Liver (tissue), 9 donors: Measurements from ENCODE around the gene SYPL1. TPM values are rescaled to one million over a fixed set of nuclear protein-coding genes. Genes with fewer than 3 reads are reported as not detected.

Source experiments
- DNase-seq: peaks from one replicate; pipeline ENCODE4 v3.0.0-alpha.2; 2017; ENCODE audit warnings: low spot score
- H3K27ac ChIP-seq, 2 donors: one replicate each; pipeline ENCODE4 v1.7.0; 2013; ENCODE audit warnings: inconsistent platforms in 2 of 2, low read length in 2 of 2, control low read depth in 1 of 2, low read depth in 1 of 2, mild to moderate bottlenecking in 1 of 2
- H3K27me3 ChIP-seq, 4 donors: one replicate each; pipeline versions ENCODE4 v1.6.1 to v1.7.0; 2013; ENCODE audit warnings: low read length in 3 of 4, inconsistent platforms in 1 of 4, mild to moderate bottlenecking in 1 of 4, moderate library complexity in 1 of 4; ENCODE audit not compliant: control insufficient read depth in 4 of 4, insufficient read depth in 4 of 4
- H3K36me3 ChIP-seq, 4 donors: one replicate each; pipeline versions ENCODE4 v1.6.1 to v1.7.0; 2013; ENCODE audit warnings: low read length in 3 of 4, mild to moderate bottlenecking in 3 of 4, low read depth in 1 of 4, moderate library complexity in 1 of 4; ENCODE audit not compliant: control insufficient read depth in 4 of 4, insufficient read depth in 3 of 4
- H3K4me1 ChIP-seq, 4 donors: one replicate each; pipeline versions ENCODE4 v1.6.1 to v1.7.0; 2013; ENCODE audit warnings: low read length in 3 of 4, mild to moderate bottlenecking in 3 of 4, moderate library complexity in 1 of 4; ENCODE audit not compliant: control insufficient read depth in 4 of 4, insufficient read depth in 4 of 4
- H3K4me3 ChIP-seq, 3 donors: one replicate each; pipeline versions ENCODE4 v1.6.1 to v1.7.0; 2013; ENCODE audit warnings: low read length in 3 of 3, control low read depth in 1 of 3, low read depth in 1 of 3, mild to moderate bottlenecking in 1 of 3
- H3K9ac ChIP-seq, 2 donors: one replicate each; pipeline ENCODE4 v1.7.0; 2013; ENCODE audit warnings: low read length in 2 of 2, mild to moderate bottlenecking in 2 of 2, moderate library complexity in 2 of 2, control low read depth in 1 of 2, low read depth in 1 of 2
- H3K9me3 ChIP-seq, 4 donors: one replicate each; pipeline versions ENCODE4 v1.6.1 to v1.7.0; 2013; ENCODE audit warnings: low read length in 3 of 4; ENCODE audit not compliant: control insufficient read depth in 4 of 4
- EGR1 ChIP-seq, 2 donors: IDR thresholded peaks; 2 replicates each; pipeline ENCODE4 v1.6.1; 2016 to 2018; ENCODE audit warnings: antibody characterized with exemption in 2 of 2, low read depth in 2 of 2
- FOXA1 ChIP-seq: IDR thresholded peaks from 2 replicates; pipeline ENCODE4 v1.6.1; 2016; ENCODE audit warnings: antibody characterized with exemption
- FOXA2 ChIP-seq: IDR thresholded peaks from 2 replicates; pipeline ENCODE4 v1.6.1; 2016; ENCODE audit warnings: antibody characterized with exemption
- GABPA ChIP-seq, 2 donors: IDR thresholded peaks in 1 of 2; conservative IDR thresholded peaks in 1 of 2; 2 replicates each; pipeline ENCODE4 v1.6.1; 2016; ENCODE audit warnings: antibody characterized with exemption in 2 of 2, mild to moderate bottlenecking in 1 of 2, moderate library complexity in 1 of 2
- HNF4A ChIP-seq, 2 donors: conservative IDR thresholded peaks; 2 replicates each; pipeline ENCODE4 v1.6.1; 2016; ENCODE audit warnings: antibody characterized with exemption in 2 of 2, mild to moderate bottlenecking in 2 of 2
- HNF4G ChIP-seq: IDR thresholded peaks from 2 replicates; pipeline ENCODE4 v1.6.1; 2016; ENCODE audit warnings: antibody characterized with exemption
- JUND ChIP-seq, 2 donors: IDR thresholded peaks; 2 replicates each; pipeline ENCODE4 v1.6.1; 2016; ENCODE audit warnings: antibody characterized with exemption in 2 of 2
- NR2F2 ChIP-seq: IDR thresholded peaks from 2 replicates; pipeline ENCODE4 v1.6.1; 2016; ENCODE audit warnings: antibody characterized with exemption
- RAD21 ChIP-seq, 2 donors: IDR thresholded peaks; 2 replicates each; pipeline ENCODE4 v1.6.1; 2016; ENCODE audit warnings: antibody characterized with exemption in 2 of 2, mild to moderate bottlenecking in 2 of 2
- RXRA ChIP-seq, 2 donors: IDR thresholded peaks; 2 replicates each; pipeline ENCODE4 v1.6.1; 2017 to 2018; ENCODE audit warnings: antibody characterized with exemption in 2 of 2, mild to moderate bottlenecking in 1 of 2
- SP1 ChIP-seq: IDR thresholded peaks from 2 replicates; pipeline ENCODE4 v1.6.1; 2018; ENCODE audit warnings: antibody characterized with exemption, mild to moderate bottlenecking
- TAF1 ChIP-seq: conservative IDR thresholded peaks from 2 replicates; pipeline ENCODE4 v1.6.1; 2016; ENCODE audit warnings: antibody characterized with exemption, mild to moderate bottlenecking
- YY1 ChIP-seq: IDR thresholded peaks from 2 replicates; pipeline ENCODE4 v1.6.1; 2016; ENCODE audit warnings: antibody characterized with exemption, mild to moderate bottlenecking
- WGBS: extraction: QIAGEN DNeasy Blood & Tissue Kit; methylation state at CpG from one replicate; pipeline ENCODE4 v1.1.7; 2013; 5-methylcytosine and 5-hydroxymethylcytosine counted together
- polyA plus RNA-seq, 2 donors: library from polyadenylated mRNA; stranded (reverse) in 1 of 2; unstranded in 1 of 2; fragments of 200-250 nt in 1 of 2; fragments of >200 nt in 1 of 2; fragmentation: Nextera tagmentation in 1 of 2; extraction: Ambion mirVana in 1 of 2; gene quantifications; one replicate each; pipeline versions ENCODE4 v1.2.1 to v1.2.3, GENCODE V29; 2013 to 2015
- total RNA-seq, 2 donors: library from RNA; depleted of rRNA; stranded (reverse); fragments of >200 nt; gene quantifications; one replicate each; pipeline ENCODE4 v1.2.3, GENCODE V29; 2014
- TF ChIP-seq, protein P1 (sequence below): IDR thresholded peaks from 2 replicates; pipeline ENCODE4 v1.6.1; 2016; ENCODE audit warnings: antibody characterized with exemption, mild to moderate bottlenecking
- TF ChIP-seq, protein P2 (sequence below): IDR thresholded peaks from 2 replicates; pipeline ENCODE4 v1.6.1; 2016; ENCODE audit warnings: antibody characterized with exemption
- TF ChIP-seq, protein P3 (sequence below): IDR thresholded peaks from 2 replicates; pipeline ENCODE4 v1.6.1; 2016; ENCODE audit warnings: antibody characterized with exemption
- TF ChIP-seq, protein P4 (sequence below): IDR thresholded peaks from 2 replicates; pipeline ENCODE4 v1.6.1; 2016; ENCODE audit warnings: antibody characterized with exemption
- donor health status: healthy.
- donor health status: healthy.
- donor health status: healthy.
- donor health status: healthy.
- donor health status: healthy.

SYPL1 gene
- total and polyA plus RNA-seq, 4 donors: 25.5 to 41.2 (median 28.8) TPM

DNA sequence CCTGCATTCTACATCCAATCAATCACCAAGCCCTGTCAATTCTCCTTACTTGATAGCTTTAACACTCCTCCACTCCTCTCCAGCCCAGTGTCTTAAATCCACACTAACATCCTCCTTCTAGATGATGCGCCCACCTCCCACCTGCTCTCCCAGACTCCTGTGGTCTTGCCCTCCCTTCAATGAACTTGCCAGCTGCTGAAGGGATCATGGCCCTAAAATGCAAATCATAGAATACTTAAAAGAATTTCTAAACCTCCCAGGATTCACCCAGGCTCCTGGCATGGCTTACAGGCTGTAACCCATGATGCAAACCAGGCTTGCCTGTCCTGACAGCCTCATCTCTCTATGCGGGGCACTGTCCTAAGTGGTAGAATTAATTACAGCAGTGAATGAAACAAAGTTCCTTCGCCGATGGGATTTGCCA is 43.6 kb downstream of the SYPL1 start:
- H3K27ac ChIP-seq: no peak overlapping the region
- DNase-seq: no peak
- no peaks in the 10 kb centered on the region for H3K9me3 ChIP-seq
- no peaks in the 10 kb centered on the region for H3K27me3 ChIP-seq
- peaks cover 4 to 30% (median 14%) of the 10 kb centered on the region in 4 donors for H3K4me1 ChIP-seq
- TF ChIP-seq RAD21 (IDR thresholded peaks at IDR 0.05): no peak
- no peak for TF ChIP-seq TAF1
- no peak for TF ChIP-seq YY1
- TF ChIP-seq JUND (IDR thresholded peaks at IDR 0.05): no peak
- TF ChIP-seq FOXA1: no peak
- TF ChIP-seq, protein P1, sequence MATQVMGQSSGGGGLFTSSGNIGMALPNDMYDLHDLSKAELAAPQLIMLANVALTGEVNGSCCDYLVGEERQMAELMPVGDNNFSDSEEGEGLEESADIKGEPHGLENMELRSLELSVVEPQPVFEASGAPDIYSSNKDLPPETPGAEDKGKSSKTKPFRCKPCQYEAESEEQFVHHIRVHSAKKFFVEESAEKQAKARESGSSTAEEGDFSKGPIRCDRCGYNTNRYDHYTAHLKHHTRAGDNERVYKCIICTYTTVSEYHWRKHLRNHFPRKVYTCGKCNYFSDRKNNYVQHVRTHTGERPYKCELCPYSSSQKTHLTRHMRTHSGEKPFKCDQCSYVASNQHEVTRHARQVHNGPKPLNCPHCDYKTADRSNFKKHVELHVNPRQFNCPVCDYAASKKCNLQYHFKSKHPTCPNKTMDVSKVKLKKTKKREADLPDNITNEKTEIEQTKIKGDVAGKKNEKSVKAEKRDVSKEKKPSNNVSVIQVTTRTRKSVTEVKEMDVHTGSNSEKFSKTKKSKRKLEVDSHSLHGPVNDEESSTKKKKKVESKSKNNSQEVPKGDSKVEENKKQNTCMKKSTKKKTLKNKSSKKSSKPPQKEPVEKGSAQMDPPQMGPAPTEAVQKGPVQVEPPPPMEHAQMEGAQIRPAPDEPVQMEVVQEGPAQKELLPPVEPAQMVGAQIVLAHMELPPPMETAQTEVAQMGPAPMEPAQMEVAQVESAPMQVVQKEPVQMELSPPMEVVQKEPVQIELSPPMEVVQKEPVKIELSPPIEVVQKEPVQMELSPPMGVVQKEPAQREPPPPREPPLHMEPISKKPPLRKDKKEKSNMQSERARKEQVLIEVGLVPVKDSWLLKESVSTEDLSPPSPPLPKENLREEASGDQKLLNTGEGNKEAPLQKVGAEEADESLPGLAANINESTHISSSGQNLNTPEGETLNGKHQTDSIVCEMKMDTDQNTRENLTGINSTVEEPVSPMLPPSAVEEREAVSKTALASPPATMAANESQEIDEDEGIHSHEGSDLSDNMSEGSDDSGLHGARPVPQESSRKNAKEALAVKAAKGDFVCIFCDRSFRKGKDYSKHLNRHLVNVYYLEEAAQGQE: no peak
- no peak for TF ChIP-seq GABPA (IDR thresholded peaks at IDR 0.05 in 1 of 2, conservative IDR thresholded peaks at IDR 0.05 in 1 of 2)
- no peak for TF ChIP-seq EGR1 (IDR thresholded peaks at IDR 0.05; ENCODE audit: low read depth in 2 of 2)
- TF ChIP-seq HNF4G: no peak
- TF ChIP-seq, protein P2, sequence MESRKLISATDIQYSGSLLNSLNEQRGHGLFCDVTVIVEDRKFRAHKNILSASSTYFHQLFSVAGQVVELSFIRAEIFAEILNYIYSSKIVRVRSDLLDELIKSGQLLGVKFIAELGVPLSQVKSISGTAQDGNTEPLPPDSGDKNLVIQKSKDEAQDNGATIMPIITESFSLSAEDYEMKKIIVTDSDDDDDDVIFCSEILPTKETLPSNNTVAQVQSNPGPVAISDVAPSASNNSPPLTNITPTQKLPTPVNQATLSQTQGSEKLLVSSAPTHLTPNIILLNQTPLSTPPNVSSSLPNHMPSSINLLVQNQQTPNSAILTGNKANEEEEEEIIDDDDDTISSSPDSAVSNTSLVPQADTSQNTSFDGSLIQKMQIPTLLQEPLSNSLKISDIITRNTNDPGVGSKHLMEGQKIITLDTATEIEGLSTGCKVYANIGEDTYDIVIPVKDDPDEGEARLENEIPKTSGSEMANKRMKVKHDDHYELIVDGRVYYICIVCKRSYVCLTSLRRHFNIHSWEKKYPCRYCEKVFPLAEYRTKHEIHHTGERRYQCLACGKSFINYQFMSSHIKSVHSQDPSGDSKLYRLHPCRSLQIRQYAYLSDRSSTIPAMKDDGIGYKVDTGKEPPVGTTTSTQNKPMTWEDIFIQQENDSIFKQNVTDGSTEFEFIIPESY: no peak
- TF ChIP-seq, protein P3, sequence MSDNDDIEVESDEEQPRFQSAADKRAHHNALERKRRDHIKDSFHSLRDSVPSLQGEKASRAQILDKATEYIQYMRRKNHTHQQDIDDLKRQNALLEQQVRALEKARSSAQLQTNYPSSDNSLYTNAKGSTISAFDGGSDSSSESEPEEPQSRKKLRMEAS: no peak
- TF ChIP-seq RXRA (IDR thresholded peaks at IDR 0.05): no peak
- TF ChIP-seq NR2F2: no peak
- TF ChIP-seq, protein P4, sequence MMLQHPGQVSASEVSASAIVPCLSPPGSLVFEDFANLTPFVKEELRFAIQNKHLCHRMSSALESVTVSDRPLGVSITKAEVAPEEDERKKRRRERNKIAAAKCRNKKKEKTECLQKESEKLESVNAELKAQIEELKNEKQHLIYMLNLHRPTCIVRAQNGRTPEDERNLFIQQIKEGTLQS: no peak
- no peak for TF ChIP-seq SP1
- TF ChIP-seq FOXA2: no peak
- 89% methylated on average over 4 of the region's 4 CpGs for WGBS
- H3K36me3 ChIP-seq: no peaks in the 10 kb centered on the region
- H3K9ac ChIP-seq: no peak overlapping the region
- H3K4me3 ChIP-seq: no peak overlapping the region

DNA sequence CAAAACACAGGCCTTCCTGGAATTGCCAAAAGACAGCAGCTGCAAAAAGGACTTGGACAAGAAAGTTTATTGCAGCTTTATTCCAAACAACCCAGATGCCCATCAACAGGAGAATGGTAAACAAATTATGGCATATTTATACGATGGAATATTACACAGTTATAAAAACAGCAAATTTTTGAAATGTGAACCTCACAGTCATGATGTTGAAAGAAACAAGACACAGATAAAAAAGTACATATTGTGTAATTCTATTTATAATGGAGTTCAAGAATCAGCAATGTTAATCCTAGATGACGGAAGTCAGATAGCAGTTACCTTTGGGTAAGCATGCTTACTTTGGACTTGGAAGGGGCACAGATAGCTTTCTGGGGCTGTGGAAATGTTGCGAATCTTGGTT is 44.4 kb downstream of the SYPL1 start:
- TF ChIP-seq JUND (IDR thresholded peaks at IDR 0.05) (no peak), GABPA (IDR thresholded peaks at IDR 0.05 in 1 of 2, conservative IDR thresholded peaks at IDR 0.05 in 1 of 2) (no peak), RXRA (IDR thresholded peaks at IDR 0.05) (no peak), NR2F2 (no peak), EGR1 (IDR thresholded peaks at IDR 0.05; ENCODE audit: low read depth in 2 of 2) (no peak), RAD21 (IDR thresholded peaks at IDR 0.05) (no peak), TAF1 (no peak), HNF4A (conservative IDR thresholded peaks at IDR 0.05) (no peak), YY1 (no peak)
- TF ChIP-seq, protein P3: no peak
- TF ChIP-seq, protein P4: no peak
- TF ChIP-seq, protein P1: no peak
- WGBS: 80% methylated on average over 3 of the region's 3 CpGs
- Histone ChIP-seq H3K27me3 (no peaks in the 10 kb centered on the region), H3K27ac (no peak overlapping the region), H3K4me1 (peaks cover 4 to 30% (median 14%) of the 10 kb centered on the region in 4 donors), H3K36me3 (no peaks in the 10 kb centered on the region), H3K9me3 (no peaks in the 10 kb centered on the region), H3K4me3 (no peak overlapping the region), H3K9ac (no peak overlapping the region)
- no peak for DNase-seq
